8988T (cell line): ENCODE data around the gene KRT36.

ENCODE experiments used
- DNase-seq: peaks from one replicate; pipeline ENCODE4 v3.0.0; 2011

Gene KRT36

DNA sequence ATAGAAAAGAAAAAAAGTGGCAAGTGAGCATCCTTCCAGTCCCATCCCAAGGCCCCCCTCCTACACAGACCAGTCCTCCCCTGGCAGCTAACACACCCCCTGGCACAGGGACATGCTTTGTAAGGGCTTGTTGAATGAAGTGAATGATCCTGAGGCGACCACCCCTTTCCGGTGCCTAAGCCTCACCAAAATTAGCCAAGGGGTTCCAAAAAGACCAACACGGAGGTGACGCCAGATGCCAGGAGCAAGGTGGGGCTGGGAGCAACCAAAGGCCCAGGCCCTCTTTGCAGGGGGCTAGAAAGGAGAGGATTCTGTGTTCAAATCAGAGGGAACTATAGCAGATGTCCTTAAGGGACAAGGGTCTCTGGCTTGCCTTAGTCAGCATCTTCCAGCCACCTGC lies 14.3 kb downstream of the KRT36 start:
- no peak for DNase-seq

DNA sequence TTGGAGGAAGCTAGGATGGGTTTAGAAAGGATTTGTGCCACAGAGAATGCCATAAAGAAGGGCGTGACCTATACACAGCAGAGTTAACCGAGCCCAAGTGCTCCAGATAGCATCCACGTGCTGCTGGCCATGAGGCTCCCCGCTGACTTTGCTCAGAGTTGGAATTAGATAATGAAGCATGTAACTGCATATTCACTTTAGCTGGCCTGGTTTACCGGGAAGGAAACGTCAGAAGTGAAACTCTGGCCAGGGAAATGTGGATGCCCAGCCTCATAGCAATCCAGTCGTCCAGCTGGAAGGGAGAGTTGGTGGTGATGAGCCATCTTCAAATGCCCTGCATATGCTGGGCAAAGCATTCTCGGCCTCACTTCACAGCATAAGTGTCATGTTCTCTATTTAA lies 14.8 kb downstream of the KRT36 start:
- DNase-seq = no peak

DNA sequence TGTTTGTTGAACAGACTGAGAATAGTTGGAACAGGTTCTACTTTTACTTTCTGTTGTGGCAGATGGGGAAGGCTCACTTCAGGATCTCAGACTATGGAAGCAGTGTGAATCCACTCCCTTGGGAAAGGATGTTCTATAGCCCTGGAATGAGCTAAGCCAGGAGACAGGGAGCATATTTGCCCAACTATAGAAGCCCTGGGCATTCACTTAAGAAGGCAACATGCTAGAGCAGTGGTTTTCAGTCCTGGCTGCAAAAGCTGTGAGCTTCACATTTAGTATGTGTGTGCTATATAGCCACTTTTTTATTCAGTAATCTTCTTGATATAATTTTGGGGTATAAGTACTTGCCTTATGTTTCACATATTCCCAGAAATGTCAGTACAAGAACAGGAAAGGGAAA lies 21.4 kb downstream of the KRT36 start:
- no peak for DNase-seq

DNA sequence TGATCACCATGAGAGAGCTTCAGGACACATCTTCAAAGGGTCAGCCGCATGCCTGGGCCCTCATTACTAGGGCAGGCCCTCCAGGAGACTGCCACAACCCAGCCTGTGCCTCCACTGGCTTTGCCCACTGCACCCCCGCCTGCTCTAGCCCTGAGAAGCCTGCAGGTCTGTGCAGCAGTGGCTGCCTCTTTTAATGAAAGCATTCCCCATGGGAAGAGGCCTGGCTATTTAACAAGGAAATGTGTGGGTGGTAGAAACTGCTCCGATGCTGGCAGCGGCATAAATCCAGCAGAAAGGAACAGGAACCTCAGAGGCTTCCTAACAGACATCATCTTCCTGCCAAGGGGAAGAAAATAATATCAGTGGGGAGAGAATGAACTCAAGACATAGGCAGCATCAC lies 22.1 kb downstream of the KRT36 start:
- no peak for DNase-seq

DNA sequence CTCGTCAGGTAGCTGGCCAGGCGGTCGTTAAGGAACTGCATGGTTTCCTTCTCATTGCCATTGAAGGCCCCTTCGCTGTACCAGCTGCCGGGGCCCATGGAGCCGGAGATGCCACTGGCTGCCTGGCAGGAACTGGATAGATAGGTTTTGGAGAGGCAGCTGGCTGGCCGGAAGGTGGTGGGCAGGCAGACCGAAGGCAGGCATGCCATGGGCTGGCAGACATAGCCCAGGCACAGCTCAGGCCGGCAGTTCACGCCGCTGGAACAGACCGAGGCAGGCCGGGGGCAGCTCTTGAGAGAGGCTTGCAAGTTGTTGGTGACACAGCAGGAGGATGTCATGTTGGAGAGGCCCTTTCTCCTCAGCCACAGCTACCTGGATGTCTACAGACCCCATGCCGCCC lies 22.7 kb downstream of the KRT36 start, which contains the start of gene KRT32:
KRT32 (minus strand) TSS at position 399 of the 400 bp plus-strand sequence; CDS start at position 338, 61 bp downstream.
- DNase-seq = no peak

DNA sequence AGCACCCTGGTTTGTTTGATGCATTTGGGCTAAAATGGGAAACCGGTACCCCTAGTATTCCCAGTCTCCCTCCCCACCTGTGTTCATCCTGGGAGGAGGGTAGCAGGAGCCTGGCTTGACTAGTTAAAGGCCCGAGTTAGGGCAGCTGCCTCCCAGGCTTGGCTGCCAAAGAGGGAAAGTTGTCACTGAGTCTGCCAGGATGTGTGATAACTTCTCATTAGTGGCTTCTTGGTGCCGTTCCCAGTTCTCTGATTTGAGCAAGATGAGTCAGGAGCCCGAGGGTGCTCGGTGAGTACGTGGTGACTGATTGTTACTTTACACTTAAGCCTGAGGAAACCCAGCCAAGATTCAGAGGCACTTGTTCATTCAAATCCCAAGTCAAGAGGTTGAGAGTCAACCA lies 25.0 kb downstream of the KRT36 start:
- DNase-seq = peak; percentile 35

DNA sequence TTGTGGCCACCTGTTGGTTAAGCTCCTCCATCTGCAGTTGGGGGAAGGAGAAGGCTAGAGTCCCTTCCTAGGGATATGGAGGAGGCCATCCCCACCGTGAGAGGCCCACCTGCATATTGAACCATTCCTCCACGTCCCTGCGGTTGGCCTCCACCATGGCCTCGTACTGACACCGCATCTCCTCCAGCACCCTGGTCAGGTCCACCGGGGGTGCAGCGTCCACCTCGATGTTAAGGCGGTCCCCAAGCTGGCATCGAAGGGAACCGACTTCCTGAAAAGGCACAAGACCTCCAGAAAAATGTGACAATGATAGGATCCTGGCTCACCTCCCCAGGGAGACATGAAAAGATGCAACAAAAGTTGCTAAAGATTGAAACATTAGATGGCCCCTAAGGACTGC lies 25.5 kb downstream of the KRT36 start:
- no peak for DNase-seq

DNA sequence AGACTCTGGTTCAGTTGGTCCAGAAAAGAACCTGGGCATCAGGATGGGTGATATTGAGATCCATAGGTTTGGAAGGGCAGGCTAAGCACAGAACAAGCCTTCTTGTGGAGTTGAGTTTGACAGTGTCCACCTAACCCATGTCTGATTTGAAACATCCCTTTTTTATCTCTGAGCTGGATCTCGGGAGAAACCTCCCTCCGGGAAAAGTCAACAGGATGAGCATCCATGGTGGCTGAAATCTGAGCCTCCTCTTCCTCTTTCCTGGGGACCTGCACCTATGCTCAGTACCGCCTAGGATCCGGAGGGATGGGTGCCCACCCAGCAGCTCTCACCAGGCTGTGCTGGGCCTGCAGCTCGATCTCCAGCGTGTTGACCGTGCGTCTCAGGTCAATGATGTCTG lies 26.0 kb downstream of the KRT36 start:
- DNase-seq = no peak

DNA sequence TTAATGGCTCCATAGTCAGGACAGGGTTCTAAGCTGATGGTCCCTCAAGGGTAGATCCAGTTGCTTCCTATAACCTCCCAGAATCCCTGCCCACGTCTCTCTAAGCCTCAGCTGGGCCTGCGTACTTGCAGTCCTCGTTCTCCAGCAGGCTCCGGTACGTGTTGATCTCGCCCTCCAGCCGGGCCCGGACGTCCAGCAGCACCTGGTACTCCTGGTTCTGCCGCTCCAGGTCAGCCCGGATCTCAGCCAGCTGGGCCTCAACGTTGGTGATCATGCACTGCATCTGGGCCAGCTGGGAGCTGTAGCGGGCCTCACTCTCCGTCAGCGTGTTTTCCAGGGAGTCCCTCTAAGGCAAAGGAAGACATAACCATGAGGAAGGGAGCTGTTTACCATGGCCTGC lies 27.0 kb downstream of the KRT36 start:
- no peak for DNase-seq

DNA sequence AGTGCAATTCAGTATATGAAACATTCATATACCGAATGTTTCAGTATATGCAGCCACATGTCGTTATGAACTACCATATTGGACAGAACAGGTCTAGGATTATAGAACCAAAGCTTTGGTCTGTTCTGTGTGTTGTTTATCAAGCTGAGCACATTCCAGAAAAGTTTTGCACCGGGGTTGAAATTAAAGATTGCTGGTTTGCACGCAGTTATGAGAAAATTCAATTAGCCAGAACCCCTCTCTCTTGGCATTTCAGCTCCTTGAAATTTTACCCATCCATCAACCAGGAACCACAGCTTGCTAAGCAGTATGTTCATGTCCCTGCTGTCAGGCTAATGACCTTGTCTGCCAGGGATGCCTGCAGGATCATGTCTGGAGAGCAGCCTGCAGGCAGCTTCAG lies 32.0 kb downstream of the KRT36 start:
- DNase-seq = no peak

DNA sequence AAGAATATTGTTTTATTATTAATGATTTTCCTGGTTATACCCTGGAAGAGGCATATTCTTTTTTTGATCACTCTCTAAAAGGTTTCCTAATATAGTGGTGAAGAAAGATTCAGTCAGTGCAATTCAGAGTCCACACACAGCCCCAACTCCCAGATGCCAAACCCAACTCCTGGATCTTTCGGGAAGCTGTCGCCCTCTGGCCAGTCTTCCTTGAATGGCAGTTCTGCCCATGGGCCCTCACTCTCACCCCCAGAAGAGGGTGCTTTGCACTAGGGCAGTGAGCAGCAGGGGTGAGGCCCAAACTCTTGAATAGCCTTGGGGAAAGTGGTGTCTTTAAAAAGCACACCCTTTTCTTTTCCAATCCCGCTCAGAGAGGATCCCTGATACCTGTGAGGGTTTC lies 33.5 kb downstream of the KRT36 start:
- DNase-seq = no peak

DNA sequence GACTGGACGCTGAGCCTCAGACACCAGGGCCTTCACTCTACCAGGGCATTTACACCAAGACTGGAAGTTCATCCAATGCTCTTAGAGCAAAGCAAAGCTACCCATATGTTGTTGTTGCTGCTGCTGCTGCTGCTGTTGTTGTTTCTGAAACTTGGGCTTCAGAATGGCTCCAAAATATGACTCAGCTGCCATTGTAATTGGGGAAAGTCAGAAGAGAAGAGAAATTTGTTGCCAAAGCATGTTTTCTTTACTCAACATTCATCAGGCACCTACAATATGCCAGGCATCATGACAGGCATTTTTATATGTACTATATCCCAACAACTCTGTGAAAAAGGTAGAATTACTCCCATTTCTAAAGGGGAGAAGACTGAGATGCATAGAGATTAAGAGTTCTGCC lies 34.5 kb downstream of the KRT36 start:
- no peak for DNase-seq

DNA sequence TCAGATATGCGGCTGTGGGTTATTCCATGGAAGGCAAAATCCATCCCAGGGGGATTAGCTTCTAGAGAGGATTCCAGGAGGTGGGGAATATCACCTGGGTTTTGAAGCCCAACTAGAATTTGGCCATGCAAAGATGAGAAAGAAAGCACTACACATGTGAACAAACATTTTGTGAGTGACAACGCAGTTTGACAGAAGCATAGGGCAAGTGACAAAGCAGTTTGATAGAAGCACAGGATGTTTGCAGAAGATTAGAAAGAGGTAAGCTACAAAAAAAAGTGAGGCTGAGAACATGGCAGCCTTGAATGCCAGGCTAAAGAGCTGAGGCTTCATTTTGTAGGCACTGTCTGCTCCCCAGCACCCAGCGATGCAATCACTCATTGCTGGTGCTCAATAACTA lies 36.6 kb downstream of the KRT36 start:
- DNase-seq = no peak

DNA sequence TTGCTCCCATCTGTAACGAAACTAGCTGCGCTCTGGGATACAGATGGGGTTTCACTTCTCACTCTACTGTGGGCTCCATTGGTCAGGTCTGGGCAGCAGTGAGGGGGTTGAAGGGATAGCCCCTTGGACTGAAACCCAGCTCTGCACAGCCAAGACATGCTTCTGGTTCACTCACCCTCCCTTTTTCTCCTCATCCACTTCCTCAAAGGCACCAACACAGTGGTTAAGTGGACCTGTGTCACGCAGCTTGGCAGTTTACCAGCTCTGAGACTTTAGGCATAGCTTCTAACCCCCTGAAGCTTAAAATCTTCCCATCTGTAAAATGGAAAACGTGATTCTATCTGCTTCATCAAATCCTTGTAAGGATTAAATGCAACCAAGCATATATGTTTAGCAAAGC lies 37.4 kb downstream of the KRT36 start:
- DNase-seq = no peak

DNA sequence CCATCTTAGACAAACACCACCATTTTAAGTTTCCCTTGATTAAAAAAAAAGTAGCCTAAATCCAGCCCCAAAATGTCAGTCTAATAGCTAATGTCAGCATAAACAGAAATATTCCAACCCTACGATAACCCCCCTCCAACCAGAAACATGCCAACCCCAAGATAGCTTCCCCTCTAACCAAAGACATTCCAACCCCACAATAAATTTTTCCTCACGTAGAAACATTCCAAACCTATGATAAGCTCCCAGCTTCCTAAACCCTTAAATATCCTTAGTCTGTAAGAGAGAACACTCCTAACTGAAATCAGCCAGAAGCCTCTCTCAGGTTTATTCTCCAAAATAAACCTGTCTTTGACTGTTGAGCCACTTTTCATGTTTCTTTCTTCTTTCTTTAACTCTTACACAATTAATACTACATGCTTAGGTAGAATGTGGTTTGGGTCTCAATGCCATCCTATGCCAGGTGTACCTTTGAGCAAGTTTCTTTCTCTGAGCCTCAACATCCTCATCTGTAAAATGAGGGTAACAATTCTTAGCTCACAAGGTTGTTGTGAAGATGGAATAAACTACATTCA lies 38.5 kb downstream of the KRT36 start:
- no peak for DNase-seq

DNA sequence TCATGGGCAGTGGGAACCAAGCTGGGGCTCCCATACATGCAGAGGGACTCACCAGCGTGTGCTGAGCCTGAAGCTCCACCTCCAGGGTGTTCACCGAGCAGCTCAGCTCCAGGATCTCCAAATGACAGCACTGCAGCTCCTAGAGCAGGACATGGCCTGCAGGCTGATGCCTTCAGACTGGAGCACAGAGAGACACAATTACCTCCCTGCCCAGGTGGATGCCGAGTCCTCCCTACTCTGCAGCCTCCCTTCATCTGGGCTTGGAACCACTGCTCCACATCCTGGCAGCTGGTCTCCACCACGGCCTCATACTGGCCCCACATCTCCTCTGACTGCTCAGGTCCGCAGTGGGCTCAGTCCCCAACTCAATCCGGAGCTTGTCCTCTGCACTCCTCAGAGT lies 40.7 kb downstream of the KRT36 start:
- no peak for DNase-seq

DNA sequence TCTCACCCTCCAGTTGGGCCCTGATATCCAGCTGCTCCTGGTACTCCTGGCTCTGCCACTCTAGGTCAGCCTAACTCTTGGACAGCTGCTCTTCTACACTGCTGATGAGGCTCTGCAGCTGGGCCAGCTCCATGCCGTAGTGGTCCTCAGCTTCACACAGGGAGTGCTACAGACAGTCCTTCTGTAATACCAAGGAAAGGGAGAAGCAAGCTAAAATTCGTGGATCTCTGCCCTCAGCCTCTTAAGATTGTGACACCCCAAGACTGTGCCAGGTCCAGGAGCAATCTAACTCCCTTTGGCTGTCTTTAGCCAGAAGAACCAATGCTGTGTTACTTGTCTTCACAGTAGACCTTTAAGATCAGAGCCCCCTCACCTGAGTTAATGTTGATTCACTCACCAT lies 41.2 kb downstream of the KRT36 start:
- DNase-seq = no peak

DNA sequence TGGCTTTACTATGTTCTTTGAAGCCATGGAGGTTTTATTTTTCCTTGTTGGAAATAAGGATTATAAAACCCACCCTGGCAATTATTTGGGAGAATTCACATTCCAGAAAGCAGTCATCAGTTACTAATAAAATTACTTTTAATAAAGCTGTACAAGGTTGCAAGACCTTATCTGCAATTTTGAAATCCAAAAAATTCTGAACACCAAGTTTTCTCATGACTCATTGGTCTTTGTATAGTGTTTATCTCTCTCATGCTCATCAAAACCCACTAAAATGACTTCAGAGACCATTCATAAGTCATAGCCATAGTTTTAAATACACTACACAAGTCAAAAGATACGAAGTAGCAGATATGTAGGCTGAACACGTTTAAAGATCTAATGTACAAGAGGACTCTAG lies 42.9 kb downstream of the KRT36 start:
- no peak for DNase-seq

DNA sequence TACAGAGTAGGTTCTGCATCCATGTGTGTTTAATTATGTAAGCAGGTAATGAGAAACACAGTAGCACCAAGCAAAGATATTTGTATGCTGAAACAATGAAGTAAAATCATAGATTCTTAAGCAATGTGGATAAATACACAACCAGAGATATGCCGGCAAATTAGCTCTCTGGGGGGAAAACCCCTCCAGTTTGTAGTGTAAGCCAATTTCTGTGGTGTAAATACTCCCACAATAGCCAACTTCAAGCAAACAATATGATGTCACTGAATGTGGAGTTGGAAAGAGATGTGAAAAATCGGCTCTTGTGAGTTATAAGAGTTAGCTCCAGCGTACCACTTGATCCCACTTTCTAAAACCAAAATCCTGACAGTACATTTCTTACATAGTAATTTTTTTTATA lies 45.1 kb downstream of the KRT36 start:
- DNase-seq = no peak

DNA sequence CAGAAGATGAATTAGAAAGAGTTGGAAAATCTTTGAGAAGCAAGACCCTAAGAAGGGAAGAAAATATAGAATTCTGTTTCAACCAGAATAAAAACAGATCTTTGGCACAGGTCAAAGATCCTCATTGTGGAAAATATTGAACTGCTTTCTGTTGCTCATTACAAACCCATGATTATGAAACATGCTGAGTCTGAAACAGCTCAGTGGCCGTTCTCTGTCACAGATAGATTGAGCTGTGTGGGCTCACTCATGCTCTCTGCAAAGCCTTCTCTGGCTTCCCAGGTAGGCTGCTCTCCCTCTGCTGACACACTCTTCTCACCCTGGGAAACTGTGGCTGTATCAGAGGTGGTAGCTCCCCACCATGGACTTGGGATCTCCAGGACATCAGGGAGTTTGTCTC lies 45.5 kb downstream of the KRT36 start:
- DNase-seq = no peak

DNA sequence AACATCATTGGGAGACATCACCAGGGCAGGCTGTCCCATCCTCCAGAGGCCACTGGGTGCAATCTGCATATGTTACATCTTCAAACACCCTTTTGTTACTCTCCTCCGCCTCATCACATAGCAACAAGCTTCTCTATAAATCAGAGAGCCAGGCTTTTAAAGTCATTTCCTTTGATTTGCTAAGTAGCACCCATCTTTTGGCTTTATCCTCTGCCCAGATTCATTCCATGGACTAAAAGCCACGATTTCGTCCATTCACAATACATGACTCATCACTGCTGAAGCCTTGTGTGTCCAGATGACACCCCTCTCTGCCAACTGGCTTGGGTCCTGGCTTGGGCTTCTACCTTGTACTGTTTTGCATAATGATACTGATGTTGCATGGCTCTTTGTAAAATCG lies 47.0 kb downstream of the KRT36 start:
- DNase-seq = no peak

DNA sequence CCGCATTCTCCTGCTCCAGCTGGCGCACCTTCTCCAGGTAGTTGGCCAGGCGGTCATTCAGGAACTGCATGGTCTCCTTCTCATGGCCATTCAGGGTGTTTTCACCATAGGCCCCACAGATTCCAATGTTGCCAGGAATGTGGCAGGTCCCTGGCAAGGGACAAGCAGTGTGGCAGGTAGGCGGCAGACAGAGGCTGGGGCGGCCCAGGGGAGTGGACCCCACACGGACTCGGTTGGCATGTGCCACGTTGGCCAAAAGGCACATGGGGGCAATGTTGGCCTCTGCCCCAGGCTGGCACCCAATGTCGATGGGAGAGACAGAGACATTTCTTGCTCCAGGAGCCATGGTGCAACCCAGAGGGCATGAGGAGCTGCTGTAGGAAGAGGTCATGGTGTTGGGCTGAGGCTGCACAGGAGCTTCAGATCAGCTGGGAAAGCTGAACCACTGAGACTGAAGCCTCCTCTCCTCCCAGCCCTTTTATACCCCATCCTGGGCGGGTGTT lies 49.1 kb downstream of the KRT36 start, which contains the start of gene KRT38:
KRT38 (minus strand) TSS at position 453 of the 503 bp plus-strand sequence; CDS start at position 391, 62 bp downstream.
- no peak for DNase-seq

DNA sequence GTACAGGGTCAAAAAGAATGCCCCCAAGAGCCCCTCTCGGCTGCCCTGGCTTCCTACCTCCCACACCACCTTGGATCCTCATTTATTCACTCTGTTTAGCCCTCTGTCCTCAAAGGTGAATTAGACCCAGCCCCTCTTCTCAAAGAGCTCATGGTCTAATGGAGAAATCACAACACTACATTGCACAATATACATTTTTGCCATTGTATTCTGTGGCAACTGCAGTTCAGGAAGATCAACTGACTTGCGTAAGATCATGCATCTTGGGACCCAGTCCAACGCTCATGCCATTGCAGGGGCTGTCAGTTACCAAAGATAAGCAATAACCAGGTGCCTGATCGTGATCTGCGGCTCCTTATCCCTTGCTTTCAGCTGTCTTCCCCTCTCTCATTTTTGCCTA lies 50.3 kb downstream of the KRT36 start:
- DNase-seq = no peak

DNA sequence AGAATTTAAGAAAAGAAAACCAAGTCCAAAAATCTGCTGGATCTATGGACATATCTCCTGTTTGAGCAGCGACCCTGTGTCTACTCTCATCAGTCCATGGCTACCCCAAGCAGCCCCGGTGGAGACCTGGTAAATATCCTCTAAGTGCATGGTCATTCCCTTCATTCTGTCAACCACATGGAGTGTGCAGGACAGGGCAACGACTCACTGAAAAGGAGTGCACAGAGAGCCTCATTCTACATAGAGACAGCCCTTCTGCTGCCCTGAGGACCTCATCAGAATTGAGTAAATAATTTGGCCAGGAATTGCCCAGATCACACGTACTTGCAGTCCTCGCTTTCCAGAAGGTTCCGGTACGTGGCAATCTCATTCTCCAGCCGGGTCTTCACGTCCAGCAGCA lies 51.9 kb downstream of the KRT36 start:
- no peak for DNase-seq

DNA sequence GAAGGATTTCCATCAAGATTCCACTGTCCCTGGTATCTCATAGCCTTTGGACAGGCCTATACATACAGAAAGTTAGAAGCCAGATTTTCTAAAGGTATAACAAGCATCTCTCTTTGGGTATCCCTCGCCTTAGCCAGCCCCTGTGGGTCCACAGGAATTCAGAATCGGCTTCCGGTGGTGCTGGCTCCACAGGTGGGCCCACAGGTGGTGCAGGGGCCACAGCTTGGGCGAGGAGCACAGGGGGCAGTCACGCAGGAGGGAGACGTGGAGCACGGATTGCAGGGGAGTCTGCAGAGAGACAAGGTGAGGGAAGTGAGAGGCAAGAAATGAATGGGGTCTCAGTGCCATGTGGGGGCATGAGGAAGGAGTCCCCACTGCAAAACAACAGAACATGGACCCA lies 52.5 kb downstream of the KRT36 start:
- no peak for DNase-seq
